GM18909 (cell line): ENCODE measurements around the gene TLE3.

Experiments
- ATAC-seq: cut with Tn5 transposase; IDR thresholded peaks from one replicate; pipeline ENCODE4 v1.9.1; 2021; ENCODE audit warnings: mild to moderate bottlenecking; ENCODE audit not compliant: unreplicated experiment, poor library complexity

Gene TLE3

DNA sequence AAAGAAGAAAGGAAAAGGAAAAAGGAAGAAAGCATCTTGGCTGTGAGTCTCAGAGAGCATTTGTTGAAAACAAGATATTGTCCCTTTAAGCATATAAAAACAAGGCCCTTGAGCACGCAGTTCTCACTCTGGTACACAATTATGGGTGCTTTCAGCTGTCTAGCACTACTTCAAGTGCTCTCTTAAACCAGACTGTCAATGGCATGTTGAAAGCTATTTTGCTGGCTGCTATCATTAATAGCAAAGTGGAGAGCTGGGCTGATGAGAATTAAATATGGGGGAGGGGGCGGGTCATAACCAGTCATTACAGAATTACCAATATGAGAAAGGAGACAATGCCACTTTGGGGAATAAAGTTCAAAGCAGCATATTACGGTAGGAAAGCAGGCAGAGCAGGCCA lies 9.3 kb downstream of the TLE3 start:
- ATAC-seq = no peak

DNA sequence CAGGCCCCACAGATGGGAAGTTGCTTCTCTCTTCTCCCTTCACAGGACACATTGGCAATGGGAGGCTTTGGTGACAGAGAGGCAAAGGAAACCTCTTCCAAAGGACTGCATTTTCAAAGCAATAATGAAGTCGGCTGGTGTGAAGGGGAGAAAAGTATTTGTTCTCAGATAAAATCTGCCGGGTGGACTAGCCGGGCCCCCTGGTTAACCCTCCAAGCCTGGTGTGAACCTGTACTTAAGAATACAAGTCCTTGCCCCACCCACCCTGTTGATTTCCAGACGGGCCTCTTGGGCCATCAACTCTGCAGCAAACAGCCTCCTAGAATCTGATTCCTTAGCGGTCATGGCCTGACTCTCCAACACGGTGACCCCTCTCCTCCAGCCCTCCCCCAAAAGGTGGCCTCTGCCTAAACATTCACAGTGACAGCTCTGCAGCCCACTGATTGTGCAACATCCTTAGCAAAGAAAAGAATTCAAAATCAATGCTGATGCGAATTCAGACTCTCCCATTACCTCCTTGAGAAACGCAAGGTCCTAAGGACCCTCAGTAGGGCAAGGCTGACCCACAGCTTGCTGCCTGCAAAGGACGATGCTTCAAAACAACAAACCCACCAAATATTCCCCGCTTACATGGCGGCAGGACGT lies 9.9 kb downstream of the TLE3 start:
- no peak for ATAC-seq

DNA sequence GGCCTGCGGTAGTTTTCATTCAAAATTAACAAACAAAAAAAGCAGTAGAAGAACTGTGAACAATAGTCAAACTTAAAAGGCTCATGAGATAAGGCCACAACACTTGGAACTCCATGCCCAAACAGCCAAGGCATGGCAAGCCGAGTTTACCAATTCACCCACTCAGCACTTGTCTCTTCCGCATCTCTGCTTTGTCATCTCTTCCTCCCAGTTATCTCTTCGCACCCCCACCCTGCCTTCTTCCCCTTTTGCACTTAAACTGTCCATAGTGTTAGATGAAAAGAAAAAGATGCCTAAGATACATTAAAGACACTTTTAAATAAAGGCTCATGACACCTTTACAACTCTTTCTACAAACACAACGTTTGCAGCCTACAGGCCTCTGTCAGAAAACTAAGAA lies 11.1 kb downstream of the TLE3 start:
- no peak for ATAC-seq

DNA sequence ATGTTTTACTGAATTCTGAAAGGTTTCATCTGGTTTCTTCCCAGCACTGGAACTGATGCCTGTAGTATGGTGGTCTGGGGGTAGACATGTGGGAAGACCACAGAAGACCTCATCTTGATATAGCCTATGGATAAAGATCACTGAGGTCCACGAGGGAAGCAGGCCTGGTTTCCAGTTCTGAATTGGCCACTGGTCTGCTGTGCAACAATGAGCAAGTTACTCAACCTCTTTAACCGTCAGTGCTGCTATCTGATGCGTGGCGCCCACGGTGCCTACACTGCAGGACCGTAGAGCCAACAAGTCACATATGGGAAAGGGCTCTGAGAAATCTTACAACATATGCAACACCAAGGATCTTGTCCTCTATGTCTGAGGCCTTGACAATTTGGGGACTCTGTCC lies 13.3 kb downstream of the TLE3 start:
- no peak for ATAC-seq

DNA sequence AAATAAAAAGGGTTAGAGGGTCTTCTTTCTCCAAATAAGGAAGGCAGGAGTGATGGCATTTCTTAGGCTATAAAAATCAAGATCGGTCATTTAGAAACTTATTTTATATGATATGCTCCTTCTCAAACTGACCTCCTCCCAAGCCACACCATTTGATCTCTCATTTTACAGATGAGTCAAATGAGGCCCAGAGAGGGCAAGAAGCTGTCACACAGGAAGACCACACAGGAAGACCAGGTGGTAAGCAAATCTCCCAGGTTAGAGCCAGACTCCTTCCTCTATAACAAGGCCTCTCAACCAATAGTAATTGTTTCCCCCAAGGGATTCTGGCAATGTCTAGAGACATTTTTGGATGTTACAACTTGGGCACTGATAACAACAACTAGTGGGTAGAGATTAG lies 13.8 kb downstream of the TLE3 start:
- peak; percentile 59 for ATAC-seq

DNA sequence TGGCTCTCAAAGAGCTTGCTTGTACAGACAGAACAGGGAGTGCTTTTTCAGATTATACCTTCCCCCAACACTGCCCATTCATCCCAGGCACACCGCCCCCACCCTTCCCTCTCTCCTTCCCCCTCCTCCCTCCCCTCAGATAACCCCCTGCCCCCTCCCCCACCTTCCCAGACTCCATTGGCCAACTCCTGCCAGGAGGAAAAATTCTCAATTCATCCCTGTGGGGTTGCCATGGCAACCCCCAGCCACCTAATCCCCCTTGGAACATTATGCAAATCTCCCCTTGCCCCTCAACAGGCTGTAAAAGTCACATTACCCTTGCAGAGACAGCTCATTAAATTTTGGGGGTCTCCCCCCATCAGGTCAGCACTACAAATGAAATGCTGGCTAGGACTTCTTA lies 14.3 kb downstream of the TLE3 start:
- ATAC-seq = no peak

DNA sequence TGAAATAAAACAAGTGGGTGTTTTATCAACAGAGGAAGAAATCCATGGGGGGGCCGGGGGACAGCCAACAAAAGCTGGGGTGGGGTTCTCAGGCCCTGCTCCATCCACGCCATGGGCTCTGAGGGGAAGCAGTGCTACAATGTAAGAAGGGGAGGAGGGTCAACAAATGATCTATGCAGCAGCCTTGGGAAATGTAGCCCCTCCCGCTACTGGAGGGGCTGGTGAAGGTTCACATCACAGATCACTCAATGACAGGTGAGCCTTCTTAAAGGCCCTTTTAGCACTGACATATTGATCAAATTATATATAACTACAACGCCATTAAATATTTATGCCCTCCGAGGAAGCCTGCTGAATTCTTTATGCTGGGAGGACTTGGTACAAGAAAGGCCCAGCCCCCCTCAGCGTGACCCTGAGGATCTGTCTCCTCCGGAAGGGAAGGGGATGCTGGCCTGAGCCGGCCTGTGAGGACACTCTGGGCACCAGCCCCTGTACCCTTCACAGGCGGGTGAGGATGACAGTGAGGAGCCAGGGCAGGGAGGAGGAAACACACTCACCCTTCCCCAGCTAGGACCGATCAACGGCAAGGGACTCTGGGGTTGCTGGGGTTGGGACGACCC lies 15.3 kb downstream of the TLE3 start:
- no peak for ATAC-seq

DNA sequence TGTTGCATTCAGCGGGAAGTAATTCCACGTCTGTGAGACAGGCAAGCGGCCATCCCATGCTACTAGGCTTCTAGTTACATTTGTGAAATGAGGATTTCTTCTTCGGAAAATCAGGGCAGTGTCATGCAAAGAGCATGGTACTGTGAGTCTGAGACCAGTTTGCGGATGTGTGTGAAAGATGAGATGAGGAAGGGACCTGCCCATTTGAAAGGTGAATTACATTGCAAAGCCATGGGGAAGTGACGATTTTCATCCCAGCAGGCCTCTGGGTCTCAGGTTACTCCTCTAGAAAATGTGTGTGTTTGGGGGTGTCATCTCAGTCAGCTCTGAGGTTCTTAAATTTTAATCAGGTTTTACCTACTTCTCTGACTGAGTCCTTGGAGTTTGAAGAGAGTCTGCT lies 16.1 kb downstream of the TLE3 start:
- no peak for ATAC-seq

DNA sequence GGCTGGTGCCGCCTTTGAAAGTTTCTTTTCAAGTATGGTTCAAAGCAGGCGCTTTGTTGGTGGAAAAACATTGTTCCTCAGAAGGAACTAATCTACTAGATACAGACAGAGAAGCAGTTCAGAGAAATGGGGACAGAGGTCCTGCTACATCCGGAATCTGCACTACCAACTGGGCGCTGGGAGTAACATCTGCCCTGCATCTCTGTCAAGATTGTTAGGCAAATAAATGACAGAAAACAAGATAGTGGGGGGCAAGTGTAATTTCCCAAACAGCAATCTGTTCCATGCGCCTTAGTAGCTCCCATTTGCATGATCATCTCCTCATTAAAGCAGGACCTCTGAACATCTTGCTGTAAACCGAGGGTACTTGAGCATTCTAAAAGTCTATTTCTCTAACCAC lies 17.4 kb downstream of the TLE3 start:
- no peak for ATAC-seq

DNA sequence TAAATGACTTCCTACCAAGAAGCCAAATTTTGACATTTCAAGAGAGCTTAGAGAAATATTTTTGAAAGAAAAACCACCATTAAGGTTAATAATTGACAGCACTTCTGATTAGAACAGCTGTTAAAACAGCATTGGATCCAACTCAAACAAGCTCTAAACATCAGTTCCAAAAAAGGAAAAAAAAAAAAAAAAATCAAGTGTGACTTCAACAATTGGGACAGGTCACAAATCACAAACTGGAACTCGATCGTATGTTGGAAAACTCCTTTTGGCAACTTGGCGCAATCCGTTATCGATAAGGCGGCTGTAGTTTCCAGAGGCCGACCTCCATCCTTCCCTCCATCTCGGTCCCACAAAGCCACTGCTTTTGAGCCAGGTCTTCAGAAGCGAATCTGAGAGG lies 17.8 kb downstream of the TLE3 start:
- no peak for ATAC-seq

DNA sequence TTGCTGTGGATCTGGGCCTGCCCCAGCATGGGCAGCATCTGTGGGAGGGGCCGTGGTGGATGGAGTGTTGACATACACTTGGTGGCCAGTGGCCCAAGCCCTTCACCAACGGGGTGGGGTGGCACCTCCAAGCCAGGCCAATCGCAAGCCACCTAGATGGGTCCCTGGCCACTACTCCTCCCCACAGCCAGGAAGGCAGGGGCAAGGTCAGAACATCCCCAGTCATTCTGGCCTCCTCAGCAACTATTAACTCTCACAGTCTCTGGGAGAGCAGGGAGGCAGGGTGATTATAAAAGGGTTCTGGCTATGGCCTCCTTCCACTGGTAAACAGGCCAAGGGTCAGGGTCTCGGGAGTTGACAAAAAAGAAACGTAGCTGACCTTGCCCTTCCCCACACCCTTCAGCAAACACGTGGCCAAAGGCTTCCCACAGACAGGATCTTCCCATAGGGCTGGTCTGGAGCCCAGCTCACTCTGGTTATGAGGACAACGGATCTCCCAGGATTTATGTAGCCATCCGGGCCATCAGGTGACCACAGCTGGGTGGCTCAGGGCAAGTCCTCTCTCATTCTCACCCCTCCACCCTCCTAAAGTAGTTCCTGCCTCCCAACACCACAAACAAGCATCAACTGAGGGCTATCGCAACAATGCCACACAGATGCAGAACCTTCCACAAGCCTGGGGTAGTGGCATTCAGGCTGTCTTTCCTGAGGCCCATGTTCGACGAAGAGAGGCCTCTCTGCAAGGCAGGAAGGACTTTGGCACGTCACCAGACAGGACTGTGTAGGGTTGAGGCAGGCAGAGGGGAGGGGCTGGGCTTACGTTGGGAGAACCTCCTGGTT lies 18.9 kb downstream of the TLE3 start:
- ATAC-seq = no peak

DNA sequence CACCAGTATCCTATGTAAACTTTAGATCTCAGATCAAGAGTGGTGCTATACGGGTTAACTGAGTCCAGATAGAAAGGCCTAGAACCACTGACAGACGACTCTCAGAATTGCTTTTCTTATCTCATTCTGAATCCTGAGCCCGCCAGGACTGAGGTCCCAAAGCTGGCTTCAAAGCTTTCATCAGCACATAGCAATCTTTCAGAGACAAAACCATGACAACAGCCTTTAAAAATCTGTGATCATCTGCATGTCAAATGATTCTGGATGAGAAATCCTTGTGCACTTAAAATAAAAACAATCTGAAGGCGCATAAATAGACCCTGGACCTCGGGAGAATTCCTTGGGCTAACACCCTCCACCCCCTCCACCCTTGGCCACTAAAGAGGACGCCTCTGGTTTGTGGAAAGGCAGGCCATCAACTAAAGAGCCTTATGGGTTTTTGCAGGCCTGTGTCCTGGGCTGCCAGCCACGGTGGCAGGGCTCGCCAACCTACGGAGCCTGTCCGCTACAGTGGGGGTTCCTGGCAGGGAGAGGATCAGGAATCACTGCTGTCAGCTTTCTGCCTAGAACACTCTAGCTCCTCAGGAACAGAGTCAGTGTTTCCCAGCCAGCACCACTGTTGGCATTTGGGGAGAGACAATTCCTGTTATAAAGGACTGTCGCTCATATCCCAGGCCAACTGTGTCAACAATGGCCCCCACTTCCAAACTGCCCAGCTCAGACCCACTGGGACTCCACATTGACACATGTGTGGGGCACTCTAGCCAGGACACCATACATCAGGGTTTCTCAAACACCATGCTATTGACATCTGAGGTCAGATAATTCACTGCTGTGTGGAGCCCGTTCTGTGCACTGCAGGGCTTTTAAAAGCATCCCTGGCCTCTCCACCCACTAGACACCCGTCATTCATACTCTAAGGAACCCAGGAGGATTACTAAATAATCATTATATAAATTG lies 20.2 kb downstream of the TLE3 start:
- no peak for ATAC-seq

DNA sequence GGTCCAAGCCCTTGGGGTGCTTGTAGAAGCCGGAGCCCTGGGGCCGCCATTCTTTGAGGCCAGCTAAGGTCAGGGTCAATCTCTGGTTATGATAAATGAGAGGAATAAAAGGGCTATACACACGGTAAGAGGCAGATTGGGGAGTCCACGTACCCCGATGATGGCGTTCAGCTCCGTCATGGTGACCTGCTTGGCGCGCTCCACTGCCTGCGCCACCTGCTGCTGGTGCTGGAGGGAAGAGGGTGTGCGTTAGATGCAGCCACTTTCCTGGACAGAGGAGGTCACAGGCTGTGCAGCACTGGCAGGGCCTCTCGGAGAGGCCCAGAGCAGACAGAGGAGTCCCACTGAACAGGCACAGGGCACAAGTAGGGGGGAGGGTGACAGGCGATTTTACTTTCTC lies 23.3 kb downstream of the TLE3 start:
- ATAC-seq = no peak

DNA sequence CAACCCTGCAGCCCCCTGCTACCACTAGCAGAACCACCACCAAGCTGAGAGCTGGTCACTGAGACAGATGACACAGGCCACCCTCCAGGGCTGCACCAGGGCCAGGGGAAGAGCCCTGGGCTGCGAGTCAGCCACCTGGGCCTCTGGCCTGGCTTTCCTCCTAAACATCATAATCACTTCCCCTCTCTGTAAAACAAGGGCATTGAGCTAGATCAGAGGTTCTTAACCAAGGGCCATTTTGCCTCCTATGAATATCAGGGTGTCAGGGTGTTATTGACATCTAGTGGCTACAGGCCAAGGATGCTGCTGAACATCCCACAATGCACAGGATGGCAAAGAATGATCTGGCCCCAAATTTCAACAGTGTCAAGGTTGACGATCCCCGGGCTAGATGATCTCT lies 25.2 kb downstream of the TLE3 start:
- ATAC-seq = no peak

DNA sequence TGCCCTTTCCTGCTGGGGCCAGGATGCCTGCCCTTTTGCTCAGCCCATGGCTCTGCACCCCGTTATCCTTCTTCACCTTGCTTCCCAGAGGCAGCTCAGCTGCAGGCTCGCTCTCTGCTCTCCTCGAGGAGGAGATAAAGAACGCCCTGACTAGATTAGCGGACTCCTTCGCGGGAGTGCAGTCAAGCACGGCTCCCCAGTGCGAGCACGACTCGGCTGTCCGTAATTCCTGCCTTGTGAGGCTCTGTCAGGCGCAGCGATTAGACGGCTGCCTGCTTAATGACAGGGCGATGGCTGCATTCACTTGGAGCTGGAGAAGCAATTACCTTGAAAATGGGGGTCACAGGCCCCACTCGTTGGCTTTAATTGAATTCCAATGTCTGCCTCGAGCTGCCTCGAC lies 25.9 kb downstream of the TLE3 start:
- ATAC-seq = no peak

DNA sequence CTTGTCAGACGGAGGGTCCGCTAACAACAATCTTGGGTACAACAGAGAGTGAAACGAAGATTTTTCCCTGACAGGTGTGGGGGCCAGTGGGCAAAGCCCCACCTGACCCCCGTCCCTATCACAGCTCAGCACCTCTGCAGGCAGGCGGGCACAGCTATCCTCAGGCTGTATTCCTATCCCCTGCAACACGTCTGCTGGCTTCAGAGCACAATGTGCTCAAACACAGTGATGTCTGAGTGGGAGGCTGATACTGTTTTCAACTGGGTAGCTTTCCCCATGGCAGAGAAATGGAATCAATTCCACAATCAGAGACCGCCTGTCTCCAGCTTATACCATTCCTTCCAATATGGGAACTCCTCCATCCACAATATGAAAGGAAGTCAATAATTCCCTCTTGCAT lies 28.0 kb downstream of the TLE3 start:
- no peak for ATAC-seq

DNA sequence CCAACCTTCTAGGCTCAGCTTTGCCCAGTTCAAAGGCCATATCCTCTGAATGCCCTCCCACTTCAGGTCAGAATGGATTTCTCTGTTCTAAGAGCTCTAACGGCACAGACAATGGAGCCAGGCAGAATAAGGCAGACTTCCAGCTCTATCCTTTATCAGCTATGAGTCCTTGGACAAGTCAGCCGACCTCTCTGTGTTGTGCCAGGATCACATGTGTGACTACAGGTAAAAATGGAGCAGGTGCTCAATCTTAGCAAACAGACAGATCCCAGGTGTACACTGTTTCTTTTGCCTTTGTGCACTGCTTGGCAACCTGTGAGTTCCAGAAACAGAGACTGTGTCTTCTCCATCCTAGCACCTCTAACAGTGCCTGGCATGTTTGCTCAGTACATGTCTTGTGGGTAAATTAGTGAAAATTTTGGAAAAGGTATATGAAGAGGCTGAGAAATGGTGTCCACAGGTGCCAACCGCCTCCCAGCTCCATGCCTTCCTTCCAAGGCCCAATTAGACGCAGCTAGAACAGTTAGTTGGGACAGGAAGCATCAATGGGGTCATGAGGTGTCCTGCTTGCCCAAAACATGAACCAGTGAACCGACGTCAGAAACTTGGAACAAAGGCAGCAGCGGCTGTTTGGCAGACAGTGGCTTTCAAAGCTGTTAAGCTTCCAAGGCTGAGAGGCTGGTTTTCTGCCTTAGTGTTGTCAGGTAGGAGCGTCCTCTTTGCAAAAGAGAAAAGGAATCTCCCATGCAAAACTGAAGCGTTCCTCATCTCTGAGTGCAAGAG lies 28.7 kb downstream of the TLE3 start:
- ATAC-seq = no peak

DNA sequence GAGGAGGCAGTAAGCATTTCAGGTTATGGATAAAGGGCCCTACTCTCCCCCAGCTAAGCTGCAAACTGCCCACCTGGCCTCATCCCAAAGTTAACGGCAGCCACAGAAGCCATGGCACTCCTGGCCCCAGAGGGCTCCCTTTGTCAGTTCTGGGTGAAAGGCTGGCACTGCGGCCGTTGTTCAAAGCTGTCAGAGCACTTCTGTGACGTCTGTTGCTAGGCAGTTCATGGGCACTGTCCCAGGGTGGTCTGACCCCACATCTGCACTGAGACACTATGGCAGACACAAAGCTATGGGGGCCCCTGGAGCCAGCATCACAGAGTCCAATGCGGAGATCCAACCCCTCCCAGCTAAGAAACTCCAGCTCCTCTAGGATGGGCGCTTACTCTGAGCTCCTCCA lies 30.0 kb downstream of the TLE3 start:
- no peak for ATAC-seq

DNA sequence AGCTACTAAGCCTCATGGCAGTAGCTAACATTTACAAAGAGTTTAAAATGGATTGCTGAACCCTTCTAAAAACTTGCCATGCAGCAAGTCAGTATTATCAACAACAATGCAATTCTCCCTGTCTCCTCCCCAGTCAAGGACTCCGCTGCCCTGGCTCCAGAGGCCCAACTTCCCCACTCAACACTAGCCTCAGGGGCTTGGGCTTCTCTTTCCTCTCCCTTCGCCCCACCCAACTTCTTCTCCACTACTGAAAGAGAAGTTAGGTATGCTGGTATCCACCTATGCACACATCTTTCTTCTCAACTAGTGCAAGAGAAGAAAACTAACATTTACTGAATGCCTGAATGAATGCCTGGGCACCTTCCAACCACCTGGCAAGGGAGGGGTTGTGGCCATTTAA lies 30.7 kb downstream of the TLE3 start:
- ATAC-seq = no peak

DNA sequence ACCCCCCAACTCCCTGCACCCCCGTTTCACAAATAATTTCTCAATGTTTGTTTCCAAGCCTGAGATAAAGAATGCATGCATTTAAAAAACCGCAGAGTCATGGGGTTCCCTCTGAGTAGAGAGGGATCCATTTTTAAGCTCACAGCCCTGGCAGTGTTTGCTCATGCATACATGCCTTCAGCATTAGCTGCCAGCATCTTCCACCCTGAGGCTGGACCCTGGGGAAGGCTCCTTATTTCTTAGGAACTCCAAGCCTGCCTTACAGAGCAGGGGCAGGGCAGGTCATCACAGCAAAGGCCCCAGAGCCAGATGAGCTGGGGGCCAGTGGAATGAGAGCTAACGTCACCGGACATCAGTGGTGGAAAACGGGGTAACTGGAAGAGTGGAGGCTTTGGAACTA lies 31.3 kb downstream of the TLE3 start:
- ATAC-seq = no peak
